Measurements from ENCODE around the gene RPN2.

Gene RPN2

DNA sequence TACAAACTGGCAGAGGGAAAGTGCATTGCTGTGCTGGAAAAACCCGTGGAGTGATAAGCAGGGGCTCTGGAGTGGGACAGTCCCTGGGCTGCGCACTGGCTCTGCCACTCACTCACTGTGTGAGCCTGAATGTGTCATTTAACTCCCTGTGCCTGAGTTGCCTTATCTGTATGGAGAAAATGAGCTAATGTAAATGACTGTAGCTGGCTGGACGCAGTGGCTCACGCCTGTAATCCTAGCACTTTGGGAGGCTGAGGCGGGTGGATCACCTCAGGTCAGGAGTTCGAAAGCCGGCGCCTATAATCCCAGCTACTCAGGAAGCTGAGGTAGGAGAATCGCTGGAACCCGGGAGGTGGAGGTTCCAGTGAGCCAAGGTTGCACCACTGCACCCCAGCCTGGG lies 18.4 kb upstream of the RPN2 start:
- Histone ChIP-seq H3K36me3 (ENCODE audit: low read length) (no peaks in the 10 kb centered on the region), H3K9me2 (replicated peaks; ENCODE audit: insufficient read depth, low read length) (no peaks in the 10 kb centered on the region), H3K27me3 (ENCODE audit: low read length) (no peaks in the 10 kb centered on the region), H4K20me1 (ENCODE audit: low read depth, low read length) (no peaks in the 10 kb centered on the region), H3K4me3 (ENCODE audit: insufficient read depth, low read length, poor library complexity, severe bottlenecking) (no peak overlapping the region), H3K27ac (ENCODE audit: low read depth, low read length) (no peak overlapping the region), H3K4me2 (ENCODE audit: low read depth, low read length, poor library complexity, severe bottlenecking) (no peak overlapping the region), H3F3A (ENCODE audit: insufficient read depth) (no peaks in the 10 kb centered on the region), H3K9ac (ENCODE audit: low read length) (no peak overlapping the region), H3K79me2 (ENCODE audit: insufficient read depth, low read length) (no peaks in the 10 kb centered on the region), H3K9me3 (ENCODE audit: insufficient read depth, low read length) (no peaks in the 10 kb centered on the region), H2AFZ (ENCODE audit: low read depth, low read length, severe bottlenecking) (no peak overlapping the region)
- no peak for TF ChIP-seq EZH2phosphoT487 (conservative IDR thresholded peaks at IDR 0.05; ENCODE audit: low read length)

GRCh38 chr20:37161830-37162549 lies 17.1 kb upstream of the RPN2 start:
- Histone ChIP-seq H3K9me2 (replicated peaks; ENCODE audit: insufficient read depth, low read length) (no peaks in the 10 kb centered on the region), H3K9me3 (ENCODE audit: insufficient read depth, low read length) (no peaks in the 10 kb centered on the region), H2AFZ (ENCODE audit: low read depth, low read length, severe bottlenecking) (no peak overlapping the region), H3K27ac (ENCODE audit: low read depth, low read length) (no peak overlapping the region), H3K36me3 (ENCODE audit: low read length) (no peaks in the 10 kb centered on the region), H3K79me2 (ENCODE audit: insufficient read depth, low read length) (no peaks in the 10 kb centered on the region), H4K20me1 (ENCODE audit: low read depth, low read length) (no peaks in the 10 kb centered on the region), H3K4me2 (ENCODE audit: low read depth, low read length, poor library complexity, severe bottlenecking) (no peak overlapping the region), H3F3A (ENCODE audit: insufficient read depth) (no peaks in the 10 kb centered on the region), H3K9ac (ENCODE audit: low read length) (no peak overlapping the region), H3K4me3 (ENCODE audit: insufficient read depth, low read length, poor library complexity, severe bottlenecking) (no peak overlapping the region), H3K27me3 (ENCODE audit: low read length) (no peaks in the 10 kb centered on the region)
- TF ChIP-seq CTCF (IDR thresholded peaks at IDR 0.05; ENCODE audit: insufficient read depth, low read length, poor library complexity, severe bottlenecking) = no peak
- TF ChIP-seq EZH2phosphoT487 (conservative IDR thresholded peaks at IDR 0.05; ENCODE audit: low read length) = no peak

- H4K20me1 ChIP-seq (ENCODE audit: low read depth, low read length) = no peaks in the 10 kb centered on the region
- no peak overlapping the region for H3K9ac ChIP-seq (ENCODE audit: low read length)
- no peaks in the 10 kb centered on the region for H3K36me3 ChIP-seq (ENCODE audit: low read length)
- H2AFZ ChIP-seq (ENCODE audit: low read depth, low read length, severe bottlenecking) = no peak overlapping the region
- no peaks in the 10 kb centered on the region for H3K9me3 ChIP-seq (ENCODE audit: insufficient read depth, low read length)
- H3K4me3 ChIP-seq (ENCODE audit: insufficient read depth, low read length, poor library complexity, severe bottlenecking) = no peak overlapping the region
- no peaks in the 10 kb centered on the region for H3K9me2 ChIP-seq (replicated peaks; ENCODE audit: insufficient read depth, low read length)
- no peaks in the 10 kb centered on the region for H3K27me3 ChIP-seq (ENCODE audit: low read length)
- no peak overlapping the region for H3K27ac ChIP-seq (ENCODE audit: low read depth, low read length)
- no peak overlapping the region for H3K4me2 ChIP-seq (ENCODE audit: low read depth, low read length, poor library complexity, severe bottlenecking)
- no peaks in the 10 kb centered on the region for H3F3A ChIP-seq (ENCODE audit: insufficient read depth)
- no peaks in the 10 kb centered on the region for H3K79me2 ChIP-seq (ENCODE audit: insufficient read depth, low read length)
- no peak for TF ChIP-seq CTCF (IDR thresholded peaks at IDR 0.05; ENCODE audit: insufficient read depth, low read length, poor library complexity, severe bottlenecking)
Measured at GRCh38 chr20:37162646-37163045, 16.5 kb upstream of the RPN2 start.

DNA sequence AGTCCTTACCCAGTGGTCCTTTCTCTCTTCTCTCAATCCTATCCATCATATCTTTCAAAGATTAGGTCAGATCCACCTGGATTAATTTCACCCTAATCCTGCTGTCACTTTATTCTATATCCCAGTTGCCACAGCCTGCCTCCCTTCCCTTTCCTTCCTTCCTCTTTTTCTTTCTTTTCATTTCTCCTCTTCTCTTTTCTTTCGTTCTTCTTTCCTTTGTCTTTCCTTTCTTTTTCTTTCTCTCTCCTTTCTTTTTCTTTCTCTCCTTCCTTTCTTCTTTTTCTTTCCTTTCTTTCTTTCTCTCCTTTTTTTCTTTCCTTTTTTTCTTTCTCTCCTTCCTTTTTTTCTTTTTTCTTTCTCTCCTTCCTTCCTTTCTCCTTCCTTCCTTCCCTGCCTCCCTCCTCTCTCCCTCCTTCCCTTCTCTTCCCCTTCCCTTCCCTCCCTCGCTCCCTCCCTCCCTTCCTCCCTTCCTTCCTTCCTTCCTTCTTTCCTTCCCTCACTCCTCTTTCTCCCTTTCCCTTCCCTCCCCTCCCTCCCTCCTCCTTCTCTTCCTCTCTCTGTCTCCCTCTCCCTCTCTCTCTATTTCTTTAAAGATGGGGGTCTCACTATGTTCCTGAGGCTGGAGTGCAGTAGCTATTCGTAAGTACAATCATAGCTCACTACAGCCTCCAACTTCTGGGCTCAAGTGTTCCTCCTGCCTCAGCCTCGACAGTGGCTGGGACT lies 15.1 kb upstream of the RPN2 start:
- H3K9me2 ChIP-seq (replicated peaks; ENCODE audit: insufficient read depth, low read length) = no peaks in the 10 kb centered on the region
- no peak overlapping the region for H3K9ac ChIP-seq (ENCODE audit: low read length)
- no peak for TF ChIP-seq EZH2phosphoT487 (conservative IDR thresholded peaks at IDR 0.05; ENCODE audit: low read length)
- no peak for TF ChIP-seq CTCF (IDR thresholded peaks at IDR 0.05; ENCODE audit: insufficient read depth, low read length, poor library complexity, severe bottlenecking)
- H3K9me3 ChIP-seq (ENCODE audit: insufficient read depth, low read length) = no peaks in the 10 kb centered on the region
- H2AFZ ChIP-seq (ENCODE audit: low read depth, low read length, severe bottlenecking) = no peak overlapping the region
- H4K20me1 ChIP-seq (ENCODE audit: low read depth, low read length) = no peaks in the 10 kb centered on the region
- no peaks in the 10 kb centered on the region for H3K79me2 ChIP-seq (ENCODE audit: insufficient read depth, low read length)
- H3K27ac ChIP-seq (ENCODE audit: low read depth, low read length) = no peak overlapping the region
- H3K27me3 ChIP-seq (ENCODE audit: low read length) = no peaks in the 10 kb centered on the region
- H3K4me3 ChIP-seq (ENCODE audit: insufficient read depth, low read length, poor library complexity, severe bottlenecking) = no peak overlapping the region
- no peaks in the 10 kb centered on the region for H3F3A ChIP-seq (ENCODE audit: insufficient read depth)
- H3K4me2 ChIP-seq (ENCODE audit: low read depth, low read length, poor library complexity, severe bottlenecking) = no peak overlapping the region
- H3K36me3 ChIP-seq (ENCODE audit: low read length) = no peaks in the 10 kb centered on the region

Measured in SU-DHL-6 (cell line).